SK-N-SH (cell line): ENCODE results near the gene INTS11. TPM values are rescaled to one million over a fixed set of nuclear protein-coding genes. Genes with fewer than 3 reads are reported as not detected.

Experiments
- CTCF ChIA-PET: fragments of 300-600, 350-600 bp; formaldehyde crosslinking; extraction: SDS; loops from one replicate; lab custom pipeline; 2021; lab: Yijun Ruan, JAX
- POLR2A ChIA-PET: fragments of 350-600 bp; sonication (Branson Sonifier 250); formaldehyde crosslinking; extraction: SDS; loops from one replicate; lab custom pipeline; 2020; ENCODE audit warnings: antibody characterized with exemption, inconsistent platforms; lab: Yijun Ruan, JAX
- DNase-seq: peaks from one replicate; pipeline ENCODE4 v3.0.0; 2012
- H2AFZ ChIP-seq: fragments of 200-600 bp; sonication (generic); 2 replicates; pipeline ENCODE4 v1.8.1; 2016; ENCODE audit warnings: antibody characterized with exemption, mild to moderate bottlenecking, low read depth
- H3F3A ChIP-seq: fragments of 200-600 bp; sonication (generic); replicated peaks from 2 replicates; pipeline ENCODE3; 2016; ENCODE audit warnings: antibody characterized with exemption, mild to moderate bottlenecking; ENCODE audit not compliant: insufficient read depth
- H3K27ac ChIP-seq, 2 experiments: fragments of 200-500 bp in 1 of 2; fragments of 200-600 bp in 1 of 2; sonication (Bioruptor generic) in 1 of 2; sonication (generic), shearing (Covaris generic) in 1 of 2; 2 replicates each; pipeline versions ENCODE4 v1.5.1 to v1.6.1; 2014 to 2016; ENCODE audit warnings: low read depth in 2 of 2, inconsistent platforms in 1 of 2, low read length in 1 of 2, mild to moderate bottlenecking in 1 of 2, mixed read lengths in 1 of 2
- H3K27me3 ChIP-seq: fragments of 200-600 bp; sonication (generic), shearing (Covaris generic); 2 replicates; pipeline ENCODE4 v1.6.1; 2016; ENCODE audit warnings: mixed run types; ENCODE audit not compliant: insufficient read depth
- H3K36me3 ChIP-seq, 2 experiments: fragments of 200-500 bp in 1 of 2; fragments of 200-600 bp in 1 of 2; sonication (Bioruptor generic) in 1 of 2; sonication (generic) in 1 of 2; replicated peaks in 1 of 2; 2 replicates each; pipeline versions ENCODE3 to v1.5.1; 2014 to 2016; ENCODE audit warnings: low read length in 1 of 2, mild to moderate bottlenecking in 1 of 2; ENCODE audit not compliant: insufficient read depth in 2 of 2, control insufficient read depth in 1 of 2
- H3K4me1 ChIP-seq, 2 experiments: fragments of 200-500 bp in 1 of 2; fragments of 200-600 bp in 1 of 2; sonication (Bioruptor generic) in 1 of 2; sonication (generic), shearing (Covaris generic) in 1 of 2; 2 replicates each; pipeline versions ENCODE4 v1.5.1 to v1.6.1; 2014 to 2016; ENCODE audit warnings: low read depth in 1 of 2, low read length in 1 of 2, mixed run types in 1 of 2; ENCODE audit not compliant: insufficient read depth in 2 of 2, control insufficient read depth in 1 of 2
- H3K4me2 ChIP-seq: fragments of 200-600 bp; sonication (generic), shearing (Covaris generic); 2 replicates; pipeline ENCODE4 v1.6.1; 2017; ENCODE audit warnings: mixed run types
- H3K4me3 ChIP-seq, 2 experiments: fragments of 200-500 bp in 1 of 2; fragments of 200-600 bp in 1 of 2; sonication (Bioruptor generic) in 1 of 2; sonication (generic), shearing (Covaris generic) in 1 of 2; 2 replicates each; pipeline versions ENCODE4 v1.5.1 to v1.8.1; 2014 to 2016; ENCODE audit warnings: low read depth in 2 of 2, inconsistent platforms in 1 of 2, low read length in 1 of 2, mild to moderate bottlenecking in 1 of 2, mixed read lengths in 1 of 2, moderate library complexity in 1 of 2
- H3K79me2 ChIP-seq: fragments of 200-600 bp; sonication (generic); 2 replicates; pipeline ENCODE4 v1.8.1; 2017; ENCODE audit warnings: mild to moderate bottlenecking; ENCODE audit not compliant: insufficient read depth
- H3K9ac ChIP-seq: fragments of 200-600 bp; sonication (generic); 2 replicates; pipeline ENCODE4 v1.6.1; 2017; ENCODE audit warnings: mixed run types
- H3K9me2 ChIP-seq: fragments of 200-600 bp; sonication (generic); 2 replicates; pipeline ENCODE4 v1.6.1; 2017; ENCODE audit warnings: mixed run types
- H3K9me3 ChIP-seq: fragments of 200-600 bp; sonication (generic); 2 replicates; pipeline ENCODE4 v1.6.1; 2017; ENCODE audit warnings: mixed run types, mild to moderate bottlenecking, moderate library complexity
- H4K20me1 ChIP-seq: fragments of 200-600 bp; sonication (generic); 2 replicates; pipeline ENCODE4 v1.6.1; 2017; ENCODE audit warnings: mild to moderate bottlenecking, mixed run types; ENCODE audit not compliant: insufficient read depth
- GATA2 ChIP-seq: sonication (generic); formaldehyde crosslinking; IDR thresholded peaks from 2 replicates; pipeline ENCODE4 v1.5.0; 2020; ENCODE audit warnings: mild to moderate bottlenecking, missing genetic modification reagents
- IRF3 ChIP-seq: fragments of 150-350 bp; IDR thresholded peaks from 2 replicates; pipeline ENCODE4 v1.6.1; 2016; ENCODE audit warnings: mild to moderate bottlenecking, low read depth, low read length
- MEF2A ChIP-seq: IDR thresholded peaks from 2 replicates; pipeline ENCODE4 v1.4.0; 2012; ENCODE audit warnings: low read depth, borderline replicate concordance
- PBX3 ChIP-seq: IDR thresholded peaks from 2 replicates; pipeline ENCODE4; 2012
- RCOR1 ChIP-seq: fragments of 150-350 bp; IDR thresholded peaks from 2 replicates; pipeline ENCODE4 v1.6.1; 2017; ENCODE audit warnings: antibody characterized with exemption, low read length
- REST ChIP-seq: IDR thresholded peaks from 2 replicates; pipeline ENCODE4 v1.6.1; 2012; ENCODE audit warnings: mild to moderate bottlenecking, low read depth, low read length, moderate library complexity
- RXRA ChIP-seq: IDR thresholded peaks from 2 replicates; pipeline ENCODE4 v1.4.0; 2012; ENCODE audit warnings: low read depth, mild to moderate bottlenecking, borderline replicate concordance
- TAF1 ChIP-seq: IDR thresholded peaks from 2 replicates; pipeline ENCODE4 v1.6.1; 2012; ENCODE audit warnings: low read depth, mild to moderate bottlenecking, low read length, moderate library complexity, borderline replicate concordance
- YY1 ChIP-seq: IDR thresholded peaks from 2 replicates; pipeline ENCODE4 v1.4.0; 2012; ENCODE audit warnings: low read depth, mild to moderate bottlenecking
- WGBS: methylation state at CpG from one replicate; pipeline ENCODE4 v1.1.6; 2017; ENCODE audit warnings: low lambda C conversion rate; 5-methylcytosine and 5-hydroxymethylcytosine counted together
- polyA plus RNA-seq, 3 experiments: library from polyadenylated mRNA; depleted of rRNA; stranded (reverse); fragments of >200 nt; gene quantifications; 2 replicates each; pipeline ENCODE4 v1.2.3, GENCODE V29; 2012

Gene INTS11
- polyA plus RNA-seq, 1 of the 3 experiments (the other 2 are of a cell fraction): 137 TPM

- Histone ChIP-seq H3K27me3 (no peaks in the 10 kb centered on the region), H3K4me1 (peaks cover 0 to 4% of the 10 kb centered on the region in 2 experiments; a peak in 1 of 4 replicates), H2AFZ (no peak overlapping the region), H3K79me2 (peaks cover 51% of the 10 kb centered on the region), H3K36me3 (peaks cover 12 to 64% of the 10 kb centered on the region in 2 experiments), H3K9ac (no peak overlapping the region), H3K9me2 (no peaks in the 10 kb centered on the region), H4K20me1 (peaks cover 34% of the 10 kb centered on the region), H3K27ac (no peak overlapping the region), H3K9me3 (no peaks in the 10 kb centered on the region), H3K4me3 (no peak overlapping the region), H3K4me2 (no peak overlapping the region), H3F3A (peaks cover 14% of the 10 kb centered on the region)
- WGBS: 88% methylated on average over 25 of the region's 26 CpGs
- ChIA-PET POLR2A (interaction anchor here (1.1 kb wide), 1 partner anchor 84 kb away, joined by 3 read pairs; no protein-coding TSS in a partner anchor), CTCF (interaction anchor here (3.7 kb wide), 1 partner anchor 56 kb away, joined by 13 read pairs; no protein-coding TSS in a partner anchor)
- TF ChIP-seq PBX3 (no peak), TAF1 (no peak), YY1 (no peak), RCOR1 (no peak), REST (no peak), RXRA (no peak), MEF2A (no peak), IRF3 (no peak)
- no peak for DNase-seq
Observed at GRCh38 chr1:1315435-1315954, 9.0 kb downstream of the INTS11 start.

GRCh38 chr1:1314678-1315335 lies 9.7 kb downstream of the INTS11 start:
- Histone ChIP-seq H3K4me1 (peaks cover under 1 to 4% of the 10 kb centered on the region in 2 experiments; a peak in 2 of 4 replicates), H3K4me3 (no peak overlapping the region), H3F3A (peaks cover 14% of the 10 kb centered on the region), H3K79me2 (peaks cover 44% of the 10 kb centered on the region)
- DNase-seq: no peak
- POLR2A ChIA-PET: interaction anchor here (0.9 to 1.1 kb wide), 2 partner anchors 17 to 84 kb away, joined by 3 read pairs; no protein-coding TSS in a partner anchor
- no peak for TF ChIP-seq GATA2 (CRISPR knock-in tag)
- TF ChIP-seq YY1: no peak
- TF ChIP-seq, all 33 proteins: peak for 0
- CTCF ChIA-PET: interaction anchor here (0.8 to 3.7 kb wide), 3 partner anchors 23 to 57 kb away, joined by 3 to 13 read pairs (median 4); no protein-coding TSS in a partner anchor
- Histone ChIP-seq H4K20me1 (peaks cover 35% of the 10 kb centered on the region), H3K9me2 (no peaks in the 10 kb centered on the region), H3K9me3 (no peaks in the 10 kb centered on the region), H3K27me3 (no peaks in the 10 kb centered on the region), H3K9ac (no peak overlapping the region), H3K4me2 (no peak overlapping the region), H3K27ac (no peak overlapping the region), H2AFZ (no peak overlapping the region), H3K36me3 (peaks cover 12 to 67% of the 10 kb centered on the region in 2 experiments)
- 99% methylated on average over 17 of the region's 23 CpGs for WGBS
